ENCODE measurements around the gene TRPV3. TPM values are rescaled to one million over a fixed set of nuclear protein-coding genes. Genes with fewer than 3 reads are reported as not detected.
"Not testable (repeated sequence)": the region's sequence is repeated elsewhere in the genome, so short reads cannot be mapped to it uniquely, and the experiment has no call there.

TRPV3 gene
- total RNA-seq, 4 donors from 2014 or later: 4.2 to 21.4 (median 9.7) TPM

DNA sequence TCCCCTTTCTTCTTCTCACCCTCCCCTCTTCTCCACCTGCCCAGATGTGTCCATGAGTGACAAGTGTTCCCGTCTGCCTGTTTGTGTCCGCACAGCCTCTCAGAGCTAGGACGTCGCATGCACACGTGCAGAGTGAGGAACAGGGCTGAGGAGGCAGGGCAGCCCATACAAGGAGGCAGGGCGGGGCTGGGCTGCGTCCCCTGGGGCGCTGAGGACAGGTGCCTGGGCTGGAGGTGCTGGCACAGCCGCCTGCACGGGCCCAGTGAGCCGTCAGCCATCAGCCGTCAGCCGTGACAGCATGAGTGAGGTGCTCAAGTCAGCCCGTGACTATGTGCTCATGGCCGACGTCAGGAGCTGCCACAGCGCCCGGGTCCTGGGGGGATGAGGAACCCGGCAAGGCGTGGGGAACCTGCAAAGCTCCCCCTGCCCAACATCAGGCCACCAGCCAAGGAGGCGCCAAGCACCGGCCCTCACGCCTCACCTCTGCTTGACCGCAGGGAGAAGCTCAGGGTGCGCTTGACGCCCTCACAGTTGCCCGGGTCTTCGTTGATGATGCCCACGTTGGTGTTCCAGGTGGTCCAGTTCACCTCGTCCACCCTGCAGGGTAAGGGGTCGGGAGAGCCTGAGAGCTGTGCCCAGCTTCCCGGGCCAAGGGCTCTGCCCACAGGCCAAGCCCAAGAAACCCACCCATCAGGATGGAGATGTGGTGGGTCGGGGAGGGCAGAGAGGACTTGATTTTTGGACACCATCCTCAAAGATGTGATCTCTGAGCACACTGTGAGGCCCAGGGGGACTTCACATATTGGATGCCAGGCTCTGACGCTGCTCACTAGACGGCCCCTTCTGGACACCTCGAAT, 13.7 kb upstream of the TRPV3 start:
- Histone ChIP-seq H3K27ac (no peak overlapping the region), H3K9me3 (no peaks in the 10 kb centered on the region), H3K36me3 (peaks cover 0 to 94% (median 4%) of the 10 kb centered on the region in 3 donors), H3K4me3 (no peak overlapping the region), H3K4me1 (no peaks in the 10 kb centered on the region), H3K27me3 (no peaks in the 10 kb centered on the region)
- WGBS, 2 donors: 92 to 95% methylated on average over 28 of the region's 36 CpGs
- DNase-seq (ENCODE audit: low spot score in 2 of 2): no peak
- TF ChIP-seq POLR2A (IDR thresholded peaks at IDR 0.05) (no peak), EP300 (IDR thresholded peaks at IDR 0.05) (no peak)
- TF ChIP-seq, protein P1, sequence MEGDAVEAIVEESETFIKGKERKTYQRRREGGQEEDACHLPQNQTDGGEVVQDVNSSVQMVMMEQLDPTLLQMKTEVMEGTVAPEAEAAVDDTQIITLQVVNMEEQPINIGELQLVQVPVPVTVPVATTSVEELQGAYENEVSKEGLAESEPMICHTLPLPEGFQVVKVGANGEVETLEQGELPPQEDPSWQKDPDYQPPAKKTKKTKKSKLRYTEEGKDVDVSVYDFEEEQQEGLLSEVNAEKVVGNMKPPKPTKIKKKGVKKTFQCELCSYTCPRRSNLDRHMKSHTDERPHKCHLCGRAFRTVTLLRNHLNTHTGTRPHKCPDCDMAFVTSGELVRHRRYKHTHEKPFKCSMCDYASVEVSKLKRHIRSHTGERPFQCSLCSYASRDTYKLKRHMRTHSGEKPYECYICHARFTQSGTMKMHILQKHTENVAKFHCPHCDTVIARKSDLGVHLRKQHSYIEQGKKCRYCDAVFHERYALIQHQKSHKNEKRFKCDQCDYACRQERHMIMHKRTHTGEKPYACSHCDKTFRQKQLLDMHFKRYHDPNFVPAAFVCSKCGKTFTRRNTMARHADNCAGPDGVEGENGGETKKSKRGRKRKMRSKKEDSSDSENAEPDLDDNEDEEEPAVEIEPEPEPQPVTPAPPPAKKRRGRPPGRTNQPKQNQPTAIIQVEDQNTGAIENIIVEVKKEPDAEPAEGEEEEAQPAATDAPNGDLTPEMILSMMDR (IDR thresholded peaks at IDR 0.05): no peak

DNA sequence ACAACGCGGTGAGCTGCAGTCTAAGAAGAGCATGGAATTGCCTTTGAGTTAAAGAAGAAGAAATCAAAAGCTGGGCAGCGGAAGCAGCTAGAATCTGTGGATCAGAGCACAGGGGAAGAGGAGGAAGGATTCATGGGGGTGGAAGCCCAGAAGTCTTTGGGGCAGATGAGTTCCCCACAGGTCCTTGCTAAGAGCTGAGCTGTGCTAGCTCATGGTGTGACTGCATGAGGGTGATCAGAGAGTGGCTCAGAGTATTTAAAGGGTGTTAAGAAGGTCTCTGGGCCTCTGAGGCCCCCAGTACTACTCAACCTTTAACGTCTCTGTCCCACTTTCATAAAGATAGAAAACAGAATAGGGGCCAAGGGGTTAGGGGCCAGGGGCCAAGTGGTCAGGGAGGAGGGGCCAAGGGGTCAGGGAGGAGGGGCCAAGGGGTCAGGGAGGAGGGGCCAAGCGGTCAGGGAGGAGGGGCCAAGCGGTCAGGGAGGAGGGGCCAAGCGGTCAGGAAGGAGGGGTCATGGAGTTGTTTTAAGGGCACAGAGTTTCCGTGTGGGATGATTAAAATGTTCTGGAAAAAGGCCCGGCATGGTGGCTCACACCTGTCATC, 12.0 kb upstream of the TRPV3 start:
- Histone ChIP-seq H3K36me3 (peaks cover 0 to 91% (median 8%) of the 10 kb centered on the region in 3 donors), H3K9me3 (no peaks in the 10 kb centered on the region), H3K4me1 (no peaks in the 10 kb centered on the region), H3K27me3 (no peaks in the 10 kb centered on the region), H3K27ac (no peak overlapping the region), H3K4me3 (no peak overlapping the region)
- TF ChIP-seq, protein P1 (IDR thresholded peaks at IDR 0.05): no peak
- no peak for TF ChIP-seq EP300 (IDR thresholded peaks at IDR 0.05)
- TF ChIP-seq POLR2A (IDR thresholded peaks at IDR 0.05): no peak
- no peak for DNase-seq (ENCODE audit: low spot score in 2 of 2)
- 90 to 91% methylated on average over 9 of the region's 9 CpGs for WGBS, 2 donors

DNA sequence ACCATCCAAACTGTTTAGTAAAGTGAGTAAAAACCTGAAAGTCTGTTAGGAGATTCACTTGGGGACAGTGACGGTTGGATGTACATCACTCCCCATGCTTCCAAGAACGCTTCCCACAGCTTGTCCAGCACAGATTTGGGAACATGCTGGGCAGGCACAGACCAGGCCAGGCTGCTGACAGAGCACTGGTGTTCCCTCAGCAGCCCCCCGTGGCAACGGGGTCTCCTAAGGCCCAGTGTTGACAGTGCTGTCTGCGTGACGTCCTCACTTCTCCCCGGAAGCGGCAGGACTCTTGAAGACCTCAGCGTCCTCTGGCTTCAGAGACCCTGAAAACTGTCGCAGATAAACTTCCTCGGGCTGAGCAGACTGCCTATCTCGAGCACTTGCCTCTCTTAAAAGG, 8.9 kb upstream of the TRPV3 start:
- Histone ChIP-seq H3K27me3 (no peaks in the 10 kb centered on the region), H3K4me1 (peaks cover 0 to 9% (median 0%) of the 10 kb centered on the region in 4 donors), H3K27ac (no peak overlapping the region), H3K36me3 (peaks cover 0 to 62% (median 4%) of the 10 kb centered on the region in 3 donors), H3K9me3 (no peaks in the 10 kb centered on the region), H3K4me3 (no peak overlapping the region)
- DNase-seq (ENCODE audit: low spot score in 2 of 2): no peak
- WGBS, 2 donors: 93 to 94% methylated on average over 11 to 12 of the region's 12 CpGs
- TF ChIP-seq, protein P1 (IDR thresholded peaks at IDR 0.05): no peak
- TF ChIP-seq POLR2A (IDR thresholded peaks at IDR 0.05): no peak
- no peak for TF ChIP-seq EP300 (IDR thresholded peaks at IDR 0.05)

DNA sequence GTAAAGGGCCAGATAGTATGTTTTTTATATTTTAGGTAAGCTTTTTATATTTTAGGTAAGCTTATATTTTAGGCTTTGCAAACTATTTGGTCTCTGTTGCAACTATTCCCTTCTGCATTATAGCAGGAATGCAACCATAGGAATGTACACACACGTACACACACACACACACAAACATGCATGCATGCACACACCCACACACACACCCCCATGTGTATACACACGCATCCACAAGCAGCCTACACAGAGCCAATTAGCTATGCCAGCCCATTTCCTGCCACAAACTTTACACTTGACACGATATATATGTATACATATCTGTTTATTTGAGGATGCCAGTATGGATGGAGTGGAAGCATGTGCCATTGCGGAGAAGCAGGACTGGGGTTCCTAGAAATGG, 7.5 kb upstream of the TRPV3 start:
- DNase-seq (ENCODE audit: low spot score in 2 of 2): no peak
- H3K36me3 ChIP-seq: peaks cover 0 to 49% (median 4%) of the 10 kb centered on the region in 3 donors
- peaks cover 0 to 9% (median 0%) of the 10 kb centered on the region in 4 donors for H3K4me1 ChIP-seq
- H3K9me3 ChIP-seq: no peaks in the 10 kb centered on the region
- 79 to 82% methylated on average over 4 of the region's 4 CpGs for WGBS, 2 donors
- no peak overlapping the region for H3K27ac ChIP-seq
- H3K27me3 ChIP-seq: no peaks in the 10 kb centered on the region
- H3K4me3 ChIP-seq: no peak overlapping the region
- TF ChIP-seq POLR2A (IDR thresholded peaks at IDR 0.05) (no peak), EP300 (IDR thresholded peaks at IDR 0.05) (no peak)
- TF ChIP-seq, protein P1 (IDR thresholded peaks at IDR 0.05): no peak

DNA sequence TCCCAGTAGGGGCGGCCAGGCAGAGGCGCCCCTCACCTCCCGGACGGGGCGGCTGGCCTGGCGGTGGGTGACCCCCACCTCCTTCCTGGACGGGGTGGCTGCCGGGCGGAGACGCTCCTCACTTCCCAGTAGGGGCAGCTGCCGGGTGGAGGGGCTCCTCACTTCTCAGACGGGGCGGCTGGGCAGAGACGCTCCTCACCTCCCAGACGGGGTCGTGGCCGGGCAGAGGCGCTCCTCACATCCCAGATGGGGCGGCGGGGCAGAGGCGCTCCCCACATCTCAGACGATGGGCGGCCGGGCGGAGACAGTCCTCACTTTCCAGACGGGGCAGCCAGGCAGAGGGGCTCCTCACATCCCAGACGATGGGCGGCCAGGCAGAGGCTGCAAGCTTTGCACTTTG, 6.6 kb upstream of the TRPV3 start:
- H3K36me3 ChIP-seq: peaks cover 0 to 40% (median 4%) of the 10 kb centered on the region in 3 donors
- not testable (repeated sequence) for H3K4me3 ChIP-seq; DNase-seq (ENCODE audit: low spot score in 2 of 2); H3K27me3 ChIP-seq; H3K27ac ChIP-seq; H3K9me3 ChIP-seq; H3K4me1 ChIP-seq
- 96% methylated on average over 10 to 25 of the region's 28 CpGs for WGBS, 2 donors
